Stimulated activated CD4-positive, alpha-beta T cell treated with anti-CD3 and anti-CD28 coated beads, TNF-alpha, amount 100 ng/mL, for 48 hours (primary cell): ENCODE measurements around the gene CARS1.

Source experiments
- DNase-seq, 3 donors: peaks; one replicate each; pipeline ENCODE4 v3.0.0-alpha.2; 2020; ENCODE audit warnings: low read depth in 3 of 3

CARS1 gene

GRCh38 chr11:3040881-3041280, 16.3 kb downstream of the CARS1 start:
- DNase-seq, result no peak

GRCh38 chr11:3037945-3038271, 19.3 kb downstream of the CARS1 start:
- no peak for DNase-seq

- DNase-seq, result peak in 1 of 3 donors; percentile 23
Observed at GRCh38 chr11:3037040-3037944, 19.9 kb downstream of the CARS1 start.

GRCh38 chr11:3036419-3036818, 20.8 kb downstream of the CARS1 start:
- DNase-seq, result no peak

- DNase-seq, result no peak
Observed at GRCh38 chr11:3035333-3035732, 21.9 kb downstream of the CARS1 start.

- no peak for DNase-seq
Observed at GRCh38 chr11:3030289-3031070, 26.7 kb downstream of the CARS1 start.

- DNase-seq, result no peak
Observed at GRCh38 chr11:3028813-3029212, 28.4 kb downstream of the CARS1 start.

- DNase-seq, result no peak
Observed at GRCh38 chr11:3026803-3027202, 30.4 kb downstream of the CARS1 start.

GRCh38 chr11:3022982-3023381, 34.2 kb downstream of the CARS1 start:
- DNase-seq, result no peak

- DNase-seq, result no peak
Observed at GRCh38 chr11:3022300-3022967, 34.8 kb downstream of the CARS1 start.

- DNase-seq, result no peak
Observed at GRCh38 chr11:3021125-3021524, 36.1 kb downstream of the CARS1 start.

- no peak for DNase-seq
Observed at GRCh38 chr11:3020011-3020410, 37.2 kb downstream of the CARS1 start.

GRCh38 chr11:3018596-3018995, 38.6 kb downstream of the CARS1 start:
- DNase-seq, result no peak

- DNase-seq, result no peak
Observed at GRCh38 chr11:3016861-3017260, 40.4 kb downstream of the CARS1 start.

GRCh38 chr11:3015796-3016195, 41.4 kb downstream of the CARS1 start:
- no peak for DNase-seq

GRCh38 chr11:3014943-3015342, 42.3 kb downstream of the CARS1 start:
- DNase-seq, result no peak

- peak in 2 of 3 donors; percentile 31 to 36 for DNase-seq
Observed at GRCh38 chr11:3014057-3014938, 42.9 kb downstream of the CARS1 start.

- no peak for DNase-seq
Observed at GRCh38 chr11:3011891-3012885, 45.0 kb downstream of the CARS1 start.

GRCh38 chr11:3010521-3011275, 46.5 kb downstream of the CARS1 start:
- DNase-seq, result no peak
